ENCODE data around the gene MRGPRD.

The MRGPRD gene

GRCh38 chr11:68938088-68938487, 42.7 kb downstream of the MRGPRD start:
- ATAC-seq, result no peak
- DNase-seq, result no peak

GRCh38 chr11:68936676-68937620, 43.8 kb downstream of the MRGPRD start:
- H3K27me3 Mint-ChIP-seq, result no peaks in the 10 kb centered on the region
- no peak for DNase-seq
- no peaks in the 10 kb centered on the region for H3K4me1 Mint-ChIP-seq
- no peak overlapping the region for H3K4me3 Mint-ChIP-seq
- H3K27ac Mint-ChIP-seq, result no peak overlapping the region
- ATAC-seq, result no peak
- no peaks in the 10 kb centered on the region for H3K9me3 Mint-ChIP-seq

More at GRCh38 chr11:68938088-68938487, 42.7 kb downstream of the MRGPRD start:
- Mint-ChIP-seq H3K27ac (peak overlapping the region in 1 of 2 donors; percentile 12), H3K4me3 (no peak overlapping the region), H3K4me1 (no peaks in the 10 kb centered on the region), H3K9me3 (no peaks in the 10 kb centered on the region), H3K27me3 (no peaks in the 10 kb centered on the region)

GRCh38 chr11:68936358-68936636, 44.5 kb downstream of the MRGPRD start:
- no peaks in the 10 kb centered on the region for H3K9me3 Mint-ChIP-seq
- H3K4me1 Mint-ChIP-seq, result no peaks in the 10 kb centered on the region
- ATAC-seq, result no peak

GRCh38 chr11:68935516-68936357, 45.0 kb downstream of the MRGPRD start:
- Mint-ChIP-seq H3K27ac (peak overlapping the region in 1 of 2 donors; percentile 78), H3K9me3 (no peaks in the 10 kb centered on the region), H3K4me3 (no peak overlapping the region), H3K4me1 (no peaks in the 10 kb centered on the region), H3K27me3 (no peaks in the 10 kb centered on the region)
- DNase-seq (no peak), ATAC-seq (no peak)

More at GRCh38 chr11:68936358-68936636, 44.5 kb downstream of the MRGPRD start:
- Mint-ChIP-seq H3K27ac (no peak overlapping the region), H3K27me3 (no peaks in the 10 kb centered on the region), H3K4me3 (no peak overlapping the region)
- DNase-seq, result no peak

- ATAC-seq (no peak), DNase-seq (no peak)
- H3K27ac Mint-ChIP-seq, result no peak overlapping the region
- no peaks in the 10 kb centered on the region for H3K27me3 Mint-ChIP-seq
- H3K4me1 Mint-ChIP-seq, result no peaks in the 10 kb centered on the region
- H3K4me3 Mint-ChIP-seq, result no peak overlapping the region
- no peaks in the 10 kb centered on the region for H3K9me3 Mint-ChIP-seq
Measured at GRCh38 chr11:68935066-68935465, 45.7 kb downstream of the MRGPRD start.

GRCh38 chr11:68934666-68935065, 46.1 kb downstream of the MRGPRD start:
- no peak for DNase-seq
- H3K4me3 Mint-ChIP-seq, result no peak overlapping the region
- no peaks in the 10 kb centered on the region for H3K9me3 Mint-ChIP-seq
- ATAC-seq, result no peak
- H3K27ac Mint-ChIP-seq, result no peak overlapping the region
- no peaks in the 10 kb centered on the region for H3K4me1 Mint-ChIP-seq
- no peaks in the 10 kb centered on the region for H3K27me3 Mint-ChIP-seq

- H3K27me3 Mint-ChIP-seq, result no peaks in the 10 kb centered on the region
- H3K4me1 Mint-ChIP-seq, result no peaks in the 10 kb centered on the region
- H3K27ac Mint-ChIP-seq, result no peak overlapping the region
- H3K4me3 Mint-ChIP-seq, result no peak overlapping the region
- ATAC-seq, result no peak
- H3K9me3 Mint-ChIP-seq, result no peaks in the 10 kb centered on the region
- DNase-seq, result no peak
Measured at GRCh38 chr11:68934321-68934645, 46.5 kb downstream of the MRGPRD start.

GRCh38 chr11:68933605-68934320, 47.0 kb downstream of the MRGPRD start:
- Mint-ChIP-seq H3K27ac (peak overlapping the region in 1 of 2 donors; percentile 82), H3K4me1 (no peaks in the 10 kb centered on the region), H3K27me3 (no peaks in the 10 kb centered on the region), H3K9me3 (no peaks in the 10 kb centered on the region), H3K4me3 (no peak overlapping the region)
- ATAC-seq (no peak), DNase-seq (no peak)

- Mint-ChIP-seq H3K27ac (peak overlapping the region in 1 of 2 donors; percentile 82), H3K4me1 (no peaks in the 10 kb centered on the region), H3K27me3 (no peaks in the 10 kb centered on the region), H3K4me3 (no peak overlapping the region), H3K9me3 (no peaks in the 10 kb centered on the region)
- ATAC-seq (no peak), DNase-seq (no peak)
Measured at GRCh38 chr11:68932933-68933577, 47.7 kb downstream of the MRGPRD start.

- DNase-seq, result no peak
Measured at GRCh38 chr11:68932358-68932757, 48.4 kb downstream of the MRGPRD start.

GRCh38 chr11:68931911-68932310, 48.9 kb downstream of the MRGPRD start:
- ATAC-seq, result no peak
- H3K4me1 Mint-ChIP-seq, result no peaks in the 10 kb centered on the region
- no peaks in the 10 kb centered on the region for H3K9me3 Mint-ChIP-seq
- no peak overlapping the region for H3K4me3 Mint-ChIP-seq
- no peaks in the 10 kb centered on the region for H3K27me3 Mint-ChIP-seq
- DNase-seq, result no peak
- peak overlapping the region in 1 of 2 donors; percentile 84 for H3K27ac Mint-ChIP-seq

More at GRCh38 chr11:68932358-68932757, 48.4 kb downstream of the MRGPRD start:
- Mint-ChIP-seq H3K4me1 (no peaks in the 10 kb centered on the region), H3K27me3 (no peaks in the 10 kb centered on the region), H3K4me3 (no peak overlapping the region), H3K9me3 (no peaks in the 10 kb centered on the region), H3K27ac (no peak overlapping the region)
- ATAC-seq, result no peak

GRCh38 chr11:68930991-68931855, 49.6 kb downstream of the MRGPRD start:
- no peak overlapping the region for H3K4me3 Mint-ChIP-seq
- no peak for DNase-seq

More at GRCh38 chr11:68930991-68931855, 49.6 kb downstream of the MRGPRD start:
- Mint-ChIP-seq H3K9me3 (peaks cover 0 to 1% of the 10 kb centered on the region in 2 donors), H3K27me3 (no peaks in the 10 kb centered on the region), H3K27ac (peak overlapping the region in 1 of 2 donors; percentile 84), H3K4me1 (no peaks in the 10 kb centered on the region)
- ATAC-seq, result no peak
